Measurements from ENCODE around the gene DHRSX. TPM values are rescaled to one million over a fixed set of nuclear protein-coding genes. Genes with fewer than 3 reads are reported as not detected.

The DHRSX gene
- total and polyA plus RNA-seq, 2 of the 13 experiments (the other 11 are each of a cell fraction or from before 2014, with no cell fraction given) = 15.5 to 24.3 TPM

- TF ChIP-seq, protein P1, sequence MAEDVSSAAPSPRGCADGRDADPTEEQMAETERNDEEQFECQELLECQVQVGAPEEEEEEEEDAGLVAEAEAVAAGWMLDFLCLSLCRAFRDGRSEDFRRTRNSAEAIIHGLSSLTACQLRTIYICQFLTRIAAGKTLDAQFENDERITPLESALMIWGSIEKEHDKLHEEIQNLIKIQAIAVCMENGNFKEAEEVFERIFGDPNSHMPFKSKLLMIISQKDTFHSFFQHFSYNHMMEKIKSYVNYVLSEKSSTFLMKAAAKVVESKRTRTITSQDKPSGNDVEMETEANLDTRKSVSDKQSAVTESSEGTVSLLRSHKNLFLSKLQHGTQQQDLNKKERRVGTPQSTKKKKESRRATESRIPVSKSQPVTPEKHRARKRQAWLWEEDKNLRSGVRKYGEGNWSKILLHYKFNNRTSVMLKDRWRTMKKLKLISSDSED (CRISPR knock-in tag; IDR thresholded peaks at IDR 0.05) = no peak
- no peak for TF ChIP-seq ZNF318 (CRISPR knock-in tag; IDR thresholded peaks at IDR 0.05)
- TF ChIP-seq, protein P2, sequence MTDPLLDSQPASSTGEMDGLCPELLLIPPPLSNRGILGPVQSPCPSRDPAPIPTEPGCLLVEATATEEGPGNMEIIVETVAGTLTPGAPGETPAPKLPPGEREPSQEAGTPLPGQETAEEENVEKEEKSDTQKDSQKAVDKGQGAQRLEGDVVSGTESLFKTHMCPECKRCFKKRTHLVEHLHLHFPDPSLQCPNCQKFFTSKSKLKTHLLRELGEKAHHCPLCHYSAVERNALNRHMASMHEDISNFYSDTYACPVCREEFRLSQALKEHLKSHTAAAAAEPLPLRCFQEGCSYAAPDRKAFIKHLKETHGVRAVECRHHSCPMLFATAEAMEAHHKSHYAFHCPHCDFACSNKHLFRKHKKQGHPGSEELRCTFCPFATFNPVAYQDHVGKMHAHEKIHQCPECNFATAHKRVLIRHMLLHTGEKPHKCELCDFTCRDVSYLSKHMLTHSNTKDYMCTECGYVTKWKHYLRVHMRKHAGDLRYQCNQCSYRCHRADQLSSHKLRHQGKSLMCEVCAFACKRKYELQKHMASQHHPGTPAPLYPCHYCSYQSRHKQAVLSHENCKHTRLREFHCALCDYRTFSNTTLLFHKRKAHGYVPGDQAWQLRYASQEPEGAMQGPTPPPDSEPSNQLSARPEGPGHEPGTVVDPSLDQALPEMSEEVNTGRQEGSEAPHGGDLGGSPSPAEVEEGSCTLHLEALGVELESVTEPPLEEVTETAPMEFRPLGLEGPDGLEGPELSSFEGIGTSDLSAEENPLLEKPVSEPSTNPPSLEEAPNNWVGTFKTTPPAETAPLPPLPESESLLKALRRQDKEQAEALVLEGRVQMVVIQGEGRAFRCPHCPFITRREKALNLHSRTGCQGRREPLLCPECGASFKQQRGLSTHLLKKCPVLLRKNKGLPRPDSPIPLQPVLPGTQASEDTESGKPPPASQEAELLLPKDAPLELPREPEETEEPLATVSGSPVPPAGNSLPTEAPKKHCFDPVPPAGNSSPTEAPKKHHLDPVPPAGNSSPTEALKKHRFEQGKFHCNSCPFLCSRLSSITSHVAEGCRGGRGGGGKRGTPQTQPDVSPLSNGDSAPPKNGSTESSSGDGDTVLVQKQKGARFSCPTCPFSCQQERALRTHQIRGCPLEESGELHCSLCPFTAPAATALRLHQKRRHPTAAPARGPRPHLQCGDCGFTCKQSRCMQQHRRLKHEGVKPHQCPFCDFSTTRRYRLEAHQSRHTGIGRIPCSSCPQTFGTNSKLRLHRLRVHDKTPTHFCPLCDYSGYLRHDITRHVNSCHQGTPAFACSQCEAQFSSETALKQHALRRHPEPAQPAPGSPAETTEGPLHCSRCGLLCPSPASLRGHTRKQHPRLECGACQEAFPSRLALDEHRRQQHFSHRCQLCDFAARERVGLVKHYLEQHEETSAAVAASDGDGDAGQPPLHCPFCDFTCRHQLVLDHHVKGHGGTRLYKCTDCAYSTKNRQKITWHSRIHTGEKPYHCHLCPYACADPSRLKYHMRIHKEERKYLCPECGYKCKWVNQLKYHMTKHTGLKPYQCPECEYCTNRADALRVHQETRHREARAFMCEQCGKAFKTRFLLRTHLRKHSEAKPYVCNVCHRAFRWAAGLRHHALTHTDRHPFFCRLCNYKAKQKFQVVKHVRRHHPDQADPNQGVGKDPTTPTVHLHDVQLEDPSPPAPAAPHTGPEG (CRISPR knock-in tag; IDR thresholded peaks at IDR 0.05) = 0 out of 2 replicates have a peak, but pooled peaks have one; percentile 57
- peak; percentile 87 for TF ChIP-seq KDM6A (CRISPR knock-in tag; IDR thresholded peaks at IDR 0.05; ENCODE audit: low read depth)
- no peak for TF ChIP-seq GABPA (IDR thresholded peaks at IDR 0.05; ENCODE audit: low read depth, low read length)
- TF ChIP-seq GABPA (CRISPR knock-in tag; IDR thresholded peaks at IDR 0.05; ENCODE audit: low read depth) = no peak
- TF ChIP-seq ZNF644 (CRISPR knock-in tag; IDR thresholded peaks at IDR 0.05; ENCODE audit: low read depth) = peak; percentile 84
- no peak for TF ChIP-seq ZBTB2 (CRISPR knock-in tag; IDR thresholded peaks at IDR 0.05; ENCODE audit: low read depth)
- TF ChIP-seq, protein P3, sequence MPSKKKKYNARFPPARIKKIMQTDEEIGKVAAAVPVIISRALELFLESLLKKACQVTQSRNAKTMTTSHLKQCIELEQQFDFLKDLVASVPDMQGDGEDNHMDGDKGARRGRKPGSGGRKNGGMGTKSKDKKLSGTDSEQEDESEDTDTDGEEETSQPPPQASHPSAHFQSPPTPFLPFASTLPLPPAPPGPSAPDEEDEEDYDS (CRISPR knock-in tag; IDR thresholded peaks at IDR 0.05) = peak; percentile 61
- no peak for TF ChIP-seq CENPT (CRISPR knock-in tag; IDR thresholded peaks at IDR 0.05; ENCODE audit: low read depth)
- peak in 1 of 2 experiments; percentile 63; a peak in 1 of 4 replicates for TF ChIP-seq POLR2A (IDR thresholded peaks at IDR 0.05; ENCODE audit: insufficient read depth in 1 of 2, low read depth in 2 of 2, low read length in 2 of 2)
Observed at GRCh38 chrX:2497961-2498780, 2.6 kb downstream of the DHRSX start (continued).

Data from HepG2 (cell line).